A549 (cell line): ENCODE data around the gene HTR5A.
A peak's percentile ranks its signal among the peaks of the same experiment; 100 is the strongest.

Experiments
- CHD2 ChIP-seq: fragments of 150-350 bp; IDR thresholded peaks from 2 replicates; pipeline ENCODE4 v1.6.1; 2014; ENCODE audit warnings: low read length; ENCODE audit not compliant: partially characterized antibody
- CTCF ChIP-seq: fragments of >200 bp; sonication (Bioruptor Twin); formaldehyde crosslinking; IDR thresholded peaks from 3 replicates; pipeline ENCODE4 v1.5.1; 2016
- EP300 ChIP-seq, 2 experiments: fragments of >200 bp; sonication (Bioruptor Twin); formaldehyde crosslinking; IDR thresholded peaks; 2 replicates in 1 of 2; 3 replicates in 1 of 2; pipeline ENCODE4 v1.6.1; 2016 to 2017
- HDAC2 ChIP-seq: fragments of 200-600 bp; sonication (generic); IDR thresholded peaks from 2 replicates; pipeline ENCODE4 v1.6.1; 2016
- HOXA7 ChIP-seq: fragments of 250-450 bp; sonication (Bioruptor Pico); IDR thresholded peaks from 2 replicates; pipeline ENCODE4 v1.5.0; 2020; ENCODE audit warnings: mild to moderate bottlenecking, moderate library complexity
- KDM1A ChIP-seq: fragments of 200-600 bp; sonication (generic); IDR thresholded peaks from 2 replicates; pipeline ENCODE4 v1.6.1; 2016; ENCODE audit warnings: low read depth, mild to moderate bottlenecking
- MAZ ChIP-seq: fragments of 150-350 bp; IDR thresholded peaks from 2 replicates; pipeline ENCODE4 v1.6.1; 2014; ENCODE audit warnings: antibody characterized with exemption, low read depth, low read length, borderline replicate concordance
- POLR2A ChIP-seq: IDR thresholded peaks from 2 replicates; pipeline ENCODE4 v1.6.1; 2012; ENCODE audit warnings: mild to moderate bottlenecking, low read length
- RAD21 ChIP-seq, 2 experiments: fragments of >200 bp in 1 of 2; sonication (Bioruptor Twin) in 1 of 2; formaldehyde crosslinking in 1 of 2; IDR thresholded peaks in 1 of 2; conservative IDR thresholded peaks in 1 of 2; 2 replicates in 1 of 2; 3 replicates in 1 of 2; pipeline ENCODE4 v1.6.1; 2012 to 2018; ENCODE audit warnings: inconsistent platforms in 1 of 2
- RARB ChIP-seq: fragments of 250-450 bp; sonication (Bioruptor Pico); IDR thresholded peaks from 2 replicates; pipeline ENCODE4 v1.8.0; 2021; ENCODE audit warnings: mild to moderate bottlenecking, moderate library complexity
- SREBF2 ChIP-seq: fragments of 450-650 bp; IDR thresholded peaks from 2 replicates; pipeline ENCODE4 v1.6.1; 2014; ENCODE audit warnings: mild to moderate bottlenecking, moderate library complexity
- ZSCAN20 ChIP-seq: fragments of 250-450 bp; sonication (Bioruptor Pico); IDR thresholded peaks from 2 replicates; pipeline ENCODE4 v1.8.0; 2022; ENCODE audit warnings: mild to moderate bottlenecking, moderate library complexity

GRCh38 chr7:155069992-155070751 is at the start of gene HTR5A:
- no peak for TF ChIP-seq POLR2A
- no peak for TF ChIP-seq EP300 (IDR thresholded peaks at IDR 0.05)
- TF ChIP-seq CHD2: no peak
- TF ChIP-seq CTCF: no peak
- peak; percentile 99 for TF ChIP-seq ZSCAN20 (CRISPR knock-in tag)
- no peak for TF ChIP-seq HOXA7 (CRISPR knock-in tag)
- TF ChIP-seq RAD21 (conservative IDR thresholded peaks at IDR 0.05 in 1 of 2, IDR thresholded peaks at IDR 0.05 in 1 of 2): no peak
- TF ChIP-seq SREBF2: no peak
- peak; percentile 85; the same call in 1 of the 2 replicates for TF ChIP-seq MAZ
- TF ChIP-seq KDM1A: no peak
- TF ChIP-seq HDAC2: no peak
- TF ChIP-seq RARB (CRISPR knock-in tag): no peak
